ENCODE measurements around the gene PKNOX2. TPM values are rescaled to one million over a fixed set of nuclear protein-coding genes. Genes with fewer than 3 reads are reported as not detected.
A peak's percentile ranks its signal among the peaks of the same experiment; 100 is the strongest.

The PKNOX2 gene
- total RNA-seq, 1 donor = under 0.01 TPM

DNA sequence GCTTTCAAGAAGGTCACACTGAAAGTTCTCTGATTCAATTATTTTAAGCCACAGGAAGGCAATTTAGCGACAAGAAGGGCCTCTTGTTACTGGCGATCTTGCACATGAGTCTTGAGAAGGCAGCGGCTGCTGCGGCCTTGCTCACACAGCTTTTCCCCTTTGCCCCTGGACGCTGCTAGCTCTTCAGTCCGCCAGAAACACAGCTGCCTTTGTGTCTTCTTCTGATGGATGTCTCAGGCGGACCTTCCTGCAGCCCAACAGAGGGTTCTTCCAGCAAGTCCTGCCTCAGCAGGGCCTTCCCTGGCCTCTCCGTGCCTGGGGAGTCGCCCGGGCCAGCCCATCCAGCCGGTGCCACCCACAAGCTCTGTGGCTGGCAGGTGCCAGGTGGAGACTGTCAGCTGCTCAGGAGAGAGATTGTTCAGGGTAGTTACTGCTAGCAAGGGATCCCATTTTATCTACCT, 59.4 kb downstream of the PKNOX2 start:
- no peaks in the 10 kb centered on the region for H3K36me3 ChIP-seq (ENCODE audit: insufficient read depth, low read length)
- H2AFZ ChIP-seq (ENCODE audit: low read length) = no peak overlapping the region
- no peaks in the 10 kb centered on the region for H3K27me3 ChIP-seq (ENCODE audit: insufficient read depth, low read length)
- H3K9me3 ChIP-seq (ENCODE audit: low read depth, low read length) = no peaks in the 10 kb centered on the region
- no peaks in the 10 kb centered on the region for H3K79me2 ChIP-seq (ENCODE audit: insufficient read depth, low read length)
- H3K4me3 ChIP-seq (ENCODE audit: insufficient read depth, low read length) = no peak overlapping the region
- no peaks in the 10 kb centered on the region for H4K20me1 ChIP-seq (ENCODE audit: insufficient read depth, low read length)
- H3K4me1 ChIP-seq (ENCODE audit: insufficient read depth, low read length) = no peaks in the 10 kb centered on the region
- H3K27ac ChIP-seq (ENCODE audit: low read depth, low read length) = no peak overlapping the region
- no peak overlapping the region for H3K4me2 ChIP-seq (ENCODE audit: insufficient read depth, low read length)
- DNase-seq (ENCODE audit: insufficient read length, low spot score, missing footprints) = no peak
- TF ChIP-seq, protein P1, sequence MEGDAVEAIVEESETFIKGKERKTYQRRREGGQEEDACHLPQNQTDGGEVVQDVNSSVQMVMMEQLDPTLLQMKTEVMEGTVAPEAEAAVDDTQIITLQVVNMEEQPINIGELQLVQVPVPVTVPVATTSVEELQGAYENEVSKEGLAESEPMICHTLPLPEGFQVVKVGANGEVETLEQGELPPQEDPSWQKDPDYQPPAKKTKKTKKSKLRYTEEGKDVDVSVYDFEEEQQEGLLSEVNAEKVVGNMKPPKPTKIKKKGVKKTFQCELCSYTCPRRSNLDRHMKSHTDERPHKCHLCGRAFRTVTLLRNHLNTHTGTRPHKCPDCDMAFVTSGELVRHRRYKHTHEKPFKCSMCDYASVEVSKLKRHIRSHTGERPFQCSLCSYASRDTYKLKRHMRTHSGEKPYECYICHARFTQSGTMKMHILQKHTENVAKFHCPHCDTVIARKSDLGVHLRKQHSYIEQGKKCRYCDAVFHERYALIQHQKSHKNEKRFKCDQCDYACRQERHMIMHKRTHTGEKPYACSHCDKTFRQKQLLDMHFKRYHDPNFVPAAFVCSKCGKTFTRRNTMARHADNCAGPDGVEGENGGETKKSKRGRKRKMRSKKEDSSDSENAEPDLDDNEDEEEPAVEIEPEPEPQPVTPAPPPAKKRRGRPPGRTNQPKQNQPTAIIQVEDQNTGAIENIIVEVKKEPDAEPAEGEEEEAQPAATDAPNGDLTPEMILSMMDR (IDR thresholded peaks at IDR 0.05; ENCODE audit: extremely low read depth, low read depth, low read length) = no peak

DNA sequence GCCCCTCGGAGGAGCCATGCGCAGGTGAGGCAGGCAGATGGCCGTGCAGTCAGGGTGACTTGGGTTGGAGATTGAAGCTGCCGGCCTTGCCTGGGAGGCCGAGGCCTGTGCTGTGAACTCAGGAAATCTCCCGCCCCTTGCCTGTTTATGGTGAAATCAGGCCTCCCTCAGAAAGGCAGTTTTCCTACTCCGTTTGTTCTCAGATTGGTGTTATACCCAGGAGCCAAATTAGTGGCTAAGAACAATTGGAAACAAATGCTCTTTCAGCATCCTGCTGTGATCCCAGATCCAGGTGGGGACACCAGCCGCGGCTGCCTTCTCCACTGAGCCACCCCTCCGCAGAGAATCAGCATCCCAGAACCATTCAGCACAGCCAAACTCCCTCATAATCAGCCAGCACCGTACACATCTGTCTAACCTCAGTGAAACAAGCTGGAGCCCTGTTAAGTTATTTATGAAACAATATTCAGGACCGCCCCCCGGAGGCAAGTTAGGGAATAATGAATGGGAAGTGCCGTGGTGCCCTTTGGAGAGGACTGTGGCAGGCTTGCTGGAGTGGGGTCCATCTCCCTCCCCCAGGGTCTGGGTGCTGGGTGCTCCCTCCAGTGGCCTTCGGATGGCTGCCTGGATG, 60.0 kb downstream of the PKNOX2 start:
- Histone ChIP-seq H3K79me2 (ENCODE audit: insufficient read depth, low read length) (no peaks in the 10 kb centered on the region), H3K4me1 (ENCODE audit: insufficient read depth, low read length) (no peaks in the 10 kb centered on the region), H3K4me2 (ENCODE audit: insufficient read depth, low read length) (no peak overlapping the region), H2AFZ (ENCODE audit: low read length) (no peak overlapping the region), H3K27me3 (ENCODE audit: insufficient read depth, low read length) (no peaks in the 10 kb centered on the region), H3K36me3 (ENCODE audit: insufficient read depth, low read length) (no peaks in the 10 kb centered on the region), H4K20me1 (ENCODE audit: insufficient read depth, low read length) (no peaks in the 10 kb centered on the region), H3K4me3 (ENCODE audit: insufficient read depth, low read length) (no peak overlapping the region), H3K9me3 (ENCODE audit: low read depth, low read length) (no peaks in the 10 kb centered on the region), H3K27ac (ENCODE audit: low read depth, low read length) (no peak overlapping the region)
- TF ChIP-seq, protein P1 (IDR thresholded peaks at IDR 0.05; ENCODE audit: extremely low read depth, low read depth, low read length) = peak; percentile 37
- DNase-seq (ENCODE audit: insufficient read length, low spot score, missing footprints) = peak; percentile 87

DNA sequence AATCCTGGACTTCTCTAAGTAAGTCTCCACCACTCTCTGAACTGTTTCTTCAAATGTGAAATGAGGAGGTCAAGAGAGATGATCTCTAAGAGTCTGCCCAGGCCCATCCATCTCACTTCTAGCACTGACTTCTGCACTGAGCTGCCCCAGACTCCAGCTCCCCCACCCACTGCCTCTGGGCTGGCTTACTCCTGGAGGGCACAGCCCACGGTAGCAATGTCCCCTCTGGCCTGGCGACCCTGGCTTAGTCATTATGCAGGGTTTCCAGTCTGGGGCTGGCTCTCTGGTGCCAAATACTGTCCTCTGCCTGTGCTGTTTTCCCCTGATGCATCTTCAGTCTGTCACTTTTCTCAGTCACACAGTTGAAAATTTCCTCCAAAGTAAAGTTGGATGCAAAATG, 60.9 kb downstream of the PKNOX2 start:
- no peak for DNase-seq (ENCODE audit: insufficient read length, low spot score, missing footprints)
- Histone ChIP-seq H3K36me3 (ENCODE audit: insufficient read depth, low read length) (no peaks in the 10 kb centered on the region), H3K4me3 (ENCODE audit: insufficient read depth, low read length) (no peak overlapping the region), H2AFZ (ENCODE audit: low read length) (no peak overlapping the region), H3K27me3 (ENCODE audit: insufficient read depth, low read length) (no peaks in the 10 kb centered on the region), H3K79me2 (ENCODE audit: insufficient read depth, low read length) (no peaks in the 10 kb centered on the region), H3K4me1 (ENCODE audit: insufficient read depth, low read length) (no peaks in the 10 kb centered on the region), H4K20me1 (ENCODE audit: insufficient read depth, low read length) (no peaks in the 10 kb centered on the region), H3K4me2 (ENCODE audit: insufficient read depth, low read length) (no peak overlapping the region), H3K27ac (ENCODE audit: low read depth, low read length) (no peak overlapping the region), H3K9me3 (ENCODE audit: low read depth, low read length) (no peaks in the 10 kb centered on the region)
- TF ChIP-seq, protein P1 (IDR thresholded peaks at IDR 0.05; ENCODE audit: extremely low read depth, low read depth, low read length) = no peak

DNA sequence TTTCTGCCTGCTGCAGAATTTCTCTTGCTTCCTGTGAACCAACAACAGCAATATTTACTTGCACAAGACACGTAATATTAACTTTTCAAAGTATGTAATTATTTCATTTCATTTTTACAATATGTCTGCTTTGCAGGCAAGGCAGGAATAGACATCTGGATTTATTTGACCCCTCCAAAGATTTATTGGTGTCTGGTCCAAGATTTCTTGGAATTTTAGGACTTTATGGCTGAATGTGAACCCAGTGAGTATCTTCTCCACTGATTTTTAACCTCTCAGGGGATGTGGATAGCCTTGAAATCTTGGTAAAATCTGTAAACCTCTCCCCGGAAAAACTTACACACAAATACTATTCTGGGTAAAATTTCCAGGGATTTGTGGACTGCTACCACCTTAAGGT, 61.5 kb downstream of the PKNOX2 start:
- no peaks in the 10 kb centered on the region for H3K27me3 ChIP-seq (ENCODE audit: insufficient read depth, low read length)
- TF ChIP-seq, protein P1 (IDR thresholded peaks at IDR 0.05; ENCODE audit: extremely low read depth, low read depth, low read length) = no peak
- no peak overlapping the region for H3K4me2 ChIP-seq (ENCODE audit: insufficient read depth, low read length)
- no peak for DNase-seq (ENCODE audit: insufficient read length, low spot score, missing footprints)
- no peaks in the 10 kb centered on the region for H4K20me1 ChIP-seq (ENCODE audit: insufficient read depth, low read length)
- no peaks in the 10 kb centered on the region for H3K9me3 ChIP-seq (ENCODE audit: low read depth, low read length)
- H3K36me3 ChIP-seq (ENCODE audit: insufficient read depth, low read length) = no peaks in the 10 kb centered on the region
- H2AFZ ChIP-seq (ENCODE audit: low read length) = no peak overlapping the region
- no peak overlapping the region for H3K4me3 ChIP-seq (ENCODE audit: insufficient read depth, low read length)
- H3K27ac ChIP-seq (ENCODE audit: low read depth, low read length) = no peak overlapping the region
- H3K79me2 ChIP-seq (ENCODE audit: insufficient read depth, low read length) = no peaks in the 10 kb centered on the region
- no peaks in the 10 kb centered on the region for H3K4me1 ChIP-seq (ENCODE audit: insufficient read depth, low read length)

Data from osteoblast (primary cell).